NB4 (cell line): Measurements from ENCODE around the gene ZBTB22.

ENCODE experiments used
- CTCF ChIP-seq: IDR thresholded peaks from one replicate; pipeline ENCODE4 v1.5.1; 2012; ENCODE audit warnings: low read depth, low read length
- MYC ChIP-seq: IDR thresholded peaks from 2 replicates; pipeline ENCODE4 v1.6.1; 2011; ENCODE audit warnings: low read depth, low read length
- POLR2A ChIP-seq: IDR thresholded peaks from 2 replicates; pipeline ENCODE4 v1.6.1; 2011; ENCODE audit warnings: mild to moderate bottlenecking; ENCODE audit not compliant: insufficient read length; ENCODE audit errors: extremely low read depth

- TF ChIP-seq CTCF, result no peak
- TF ChIP-seq POLR2A, result no peak
- no peak for TF ChIP-seq MYC
These were observed 13.3 kb downstream of the ZBTB22 start for GRCh38 chr6:33304216-33304615.
